ENCODE results near the gene AJM1. TPM values are rescaled to one million over a fixed set of nuclear protein-coding genes. Genes with fewer than 3 reads are reported as not detected.

AJM1 gene
- total RNA-seq, 1 donor from 2014 or later = 4.4 TPM

DNA sequence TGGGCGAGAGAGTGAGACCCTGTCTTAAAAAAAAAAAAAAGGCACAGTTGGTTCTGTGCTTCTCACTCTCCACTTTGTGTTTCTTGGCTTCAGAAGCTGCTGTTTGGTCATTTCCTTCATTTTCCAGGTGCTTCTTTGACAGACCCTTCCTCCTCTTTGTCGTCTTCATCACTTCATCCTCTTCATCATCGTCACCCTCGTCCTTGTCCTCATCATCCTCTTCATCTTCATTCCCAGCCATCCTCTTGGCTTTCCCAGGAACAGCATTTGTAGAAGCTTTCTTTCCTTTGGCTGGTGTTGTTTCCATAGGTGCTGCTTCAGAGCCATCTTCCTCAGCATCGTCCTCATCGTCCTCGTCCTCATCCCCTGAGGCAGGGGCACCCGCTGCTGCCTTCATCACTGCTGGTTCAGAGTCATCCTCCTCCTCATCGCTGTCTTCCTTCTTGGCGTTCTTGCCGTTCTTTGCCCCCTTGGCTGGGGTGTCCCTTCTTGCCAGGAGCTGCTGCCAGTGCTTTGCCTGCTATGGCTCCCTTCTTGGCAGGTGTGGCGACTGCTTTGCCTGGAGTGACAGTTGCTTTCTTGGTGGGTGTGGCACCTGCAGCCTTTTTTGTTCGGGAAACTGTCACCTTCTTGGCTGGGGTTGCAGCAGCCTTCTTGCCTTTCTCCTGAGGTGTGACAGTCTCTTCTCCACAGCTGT, 27.4 kb upstream of the AJM1 start:
- peaks cover 14% of the 10 kb centered on the region for H3K36me3 Mint-ChIP-seq (ENCODE audit: unreplicated experiment)
- DNase-seq (ENCODE audit: extremely low spot score, unreplicated experiment) = no peak
- no peaks in the 10 kb centered on the region for H3K27me3 Mint-ChIP-seq (ENCODE audit: unreplicated experiment)
- TF ChIP-seq, protein P1, sequence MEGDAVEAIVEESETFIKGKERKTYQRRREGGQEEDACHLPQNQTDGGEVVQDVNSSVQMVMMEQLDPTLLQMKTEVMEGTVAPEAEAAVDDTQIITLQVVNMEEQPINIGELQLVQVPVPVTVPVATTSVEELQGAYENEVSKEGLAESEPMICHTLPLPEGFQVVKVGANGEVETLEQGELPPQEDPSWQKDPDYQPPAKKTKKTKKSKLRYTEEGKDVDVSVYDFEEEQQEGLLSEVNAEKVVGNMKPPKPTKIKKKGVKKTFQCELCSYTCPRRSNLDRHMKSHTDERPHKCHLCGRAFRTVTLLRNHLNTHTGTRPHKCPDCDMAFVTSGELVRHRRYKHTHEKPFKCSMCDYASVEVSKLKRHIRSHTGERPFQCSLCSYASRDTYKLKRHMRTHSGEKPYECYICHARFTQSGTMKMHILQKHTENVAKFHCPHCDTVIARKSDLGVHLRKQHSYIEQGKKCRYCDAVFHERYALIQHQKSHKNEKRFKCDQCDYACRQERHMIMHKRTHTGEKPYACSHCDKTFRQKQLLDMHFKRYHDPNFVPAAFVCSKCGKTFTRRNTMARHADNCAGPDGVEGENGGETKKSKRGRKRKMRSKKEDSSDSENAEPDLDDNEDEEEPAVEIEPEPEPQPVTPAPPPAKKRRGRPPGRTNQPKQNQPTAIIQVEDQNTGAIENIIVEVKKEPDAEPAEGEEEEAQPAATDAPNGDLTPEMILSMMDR (IDR thresholded peaks at IDR 0.05) = no peak
- no peak overlapping the region for H3K27ac Mint-ChIP-seq (ENCODE audit: unreplicated experiment)
- H3K4me3 Mint-ChIP-seq (ENCODE audit: unreplicated experiment) = no peak overlapping the region
- H3K9me3 Mint-ChIP-seq (ENCODE audit: unreplicated experiment) = no peaks in the 10 kb centered on the region
- H3K4me1 Mint-ChIP-seq (ENCODE audit: unreplicated experiment) = peaks cover 9% of the 10 kb centered on the region

DNA sequence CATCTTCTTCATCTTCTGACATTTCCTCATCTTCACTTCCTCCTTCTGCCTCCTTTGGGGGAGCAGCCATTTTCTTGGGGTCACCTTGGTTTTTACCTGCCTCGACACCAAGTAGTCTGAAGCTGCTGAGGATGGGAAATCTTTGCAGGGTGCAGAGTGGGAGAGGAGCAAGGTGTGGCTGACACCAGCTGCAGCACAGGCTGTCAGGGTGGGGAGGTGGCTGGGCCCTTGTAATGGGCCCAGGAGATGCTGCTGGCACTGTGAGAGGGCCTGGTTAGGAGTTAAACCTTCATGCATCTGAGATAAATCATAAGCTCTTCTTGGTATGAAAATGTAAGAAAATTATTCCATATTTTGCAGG, 26.9 kb upstream of the AJM1 start:
- Mint-ChIP-seq H3K9me3 (ENCODE audit: unreplicated experiment) (no peaks in the 10 kb centered on the region), H3K4me1 (ENCODE audit: unreplicated experiment) (peaks cover 6% of the 10 kb centered on the region), H3K36me3 (ENCODE audit: unreplicated experiment) (peaks cover 14% of the 10 kb centered on the region), H3K4me3 (ENCODE audit: unreplicated experiment) (no peak overlapping the region), H3K27ac (ENCODE audit: unreplicated experiment) (no peak overlapping the region), H3K27me3 (ENCODE audit: unreplicated experiment) (no peaks in the 10 kb centered on the region)
- TF ChIP-seq, protein P1 (IDR thresholded peaks at IDR 0.05) = no peak
- DNase-seq (ENCODE audit: extremely low spot score, unreplicated experiment) = no peak

DNA sequence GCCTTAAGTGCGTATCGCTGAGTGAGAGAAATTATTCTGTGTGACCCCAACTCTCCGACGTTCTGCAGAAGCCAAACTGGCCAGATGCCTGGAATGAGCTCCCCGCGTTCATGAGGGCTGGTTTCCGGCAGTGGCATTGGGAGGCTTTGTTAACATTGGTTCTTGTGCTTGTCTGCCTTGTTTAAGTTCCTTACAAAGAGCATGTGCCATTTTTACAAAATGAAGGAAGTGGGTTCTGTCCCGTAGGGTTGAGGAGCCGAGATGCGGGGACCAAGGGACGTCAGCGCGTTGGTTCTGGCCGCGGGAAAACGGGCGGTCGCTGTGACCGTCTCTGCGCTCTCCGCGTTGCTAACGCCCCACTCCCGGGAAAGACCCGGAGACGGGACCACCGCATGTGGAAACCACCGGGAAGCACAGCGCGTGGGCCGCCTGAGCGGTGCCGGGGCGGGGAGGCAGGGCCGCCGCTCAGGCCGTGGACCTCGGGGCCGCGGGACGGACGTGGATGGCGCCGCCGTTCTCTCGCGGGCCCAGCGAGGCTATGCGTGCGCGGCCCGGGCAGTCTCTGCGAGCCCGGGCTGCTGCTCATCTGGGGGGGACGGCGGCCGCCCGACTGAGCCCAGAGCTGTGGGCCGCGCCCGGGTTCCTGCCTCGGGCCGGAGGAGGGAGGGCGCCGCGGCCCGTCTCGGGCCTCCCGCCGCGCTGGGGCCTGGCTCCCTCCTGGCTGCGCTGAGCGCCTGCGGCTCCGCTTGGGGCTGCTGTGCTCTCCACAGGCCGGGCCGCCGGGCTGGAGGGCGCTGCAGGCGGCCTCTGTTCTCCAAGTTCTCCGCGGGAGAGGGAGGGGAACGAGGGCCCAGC, 21.1 kb upstream of the AJM1 start:
- Mint-ChIP-seq H3K4me3 (ENCODE audit: unreplicated experiment) (no peak overlapping the region), H3K4me1 (ENCODE audit: unreplicated experiment) (peaks cover 6% of the 10 kb centered on the region), H3K9me3 (ENCODE audit: unreplicated experiment) (no peaks in the 10 kb centered on the region), H3K36me3 (ENCODE audit: unreplicated experiment) (no peaks in the 10 kb centered on the region), H3K27me3 (ENCODE audit: unreplicated experiment) (no peaks in the 10 kb centered on the region), H3K27ac (ENCODE audit: unreplicated experiment) (no peak overlapping the region)
- DNase-seq (ENCODE audit: extremely low spot score, unreplicated experiment) = no peak
- TF ChIP-seq, protein P1 (IDR thresholded peaks at IDR 0.05) = no peak

DNA sequence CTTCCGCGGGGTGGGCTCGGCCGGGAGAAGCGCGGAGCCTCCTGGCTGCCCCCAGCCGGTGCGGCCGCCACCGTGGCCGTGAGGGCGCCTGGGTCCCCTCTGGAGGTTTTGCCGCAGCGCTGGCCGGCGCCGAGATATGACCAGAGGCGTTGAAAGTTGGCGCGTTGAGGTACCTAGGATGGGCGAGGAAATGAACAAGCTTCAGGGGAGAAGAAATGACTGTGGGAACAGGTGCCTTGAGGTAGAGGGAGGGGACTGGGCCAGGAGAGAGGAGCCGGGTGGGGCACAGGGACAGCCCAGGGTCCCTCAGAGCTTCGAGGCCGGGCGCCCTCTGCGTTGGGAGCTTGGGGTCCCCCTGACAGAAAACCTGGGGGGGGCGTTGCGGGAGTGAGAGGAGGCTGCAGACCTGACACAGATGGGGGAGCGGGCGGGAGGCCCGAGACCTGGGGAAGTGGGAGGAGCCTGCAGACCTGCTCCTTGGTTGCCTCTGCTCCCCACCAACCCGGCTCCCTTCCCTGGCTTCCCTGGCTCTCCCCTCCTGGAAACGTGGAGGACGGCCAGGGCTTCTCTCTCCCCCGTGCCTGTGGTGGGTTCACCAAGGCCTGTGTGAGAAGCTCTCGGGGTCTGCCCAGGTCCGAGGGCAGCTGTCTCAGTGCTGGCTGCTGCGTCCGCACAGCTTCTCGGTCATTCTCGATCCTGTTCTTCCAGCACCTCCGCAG, 20.3 kb upstream of the AJM1 start:
- H3K4me3 Mint-ChIP-seq (ENCODE audit: unreplicated experiment) = no peak overlapping the region
- DNase-seq (ENCODE audit: extremely low spot score, unreplicated experiment) = no peak
- TF ChIP-seq, protein P1 (IDR thresholded peaks at IDR 0.05) = no peak
- H3K9me3 Mint-ChIP-seq (ENCODE audit: unreplicated experiment) = no peaks in the 10 kb centered on the region
- H3K27me3 Mint-ChIP-seq (ENCODE audit: unreplicated experiment) = no peaks in the 10 kb centered on the region
- peaks cover 5% of the 10 kb centered on the region for H3K4me1 Mint-ChIP-seq (ENCODE audit: unreplicated experiment)
- no peak overlapping the region for H3K27ac Mint-ChIP-seq (ENCODE audit: unreplicated experiment)
- H3K36me3 Mint-ChIP-seq (ENCODE audit: unreplicated experiment) = no peaks in the 10 kb centered on the region

Data from osteocyte (in vitro differentiated cells).